GM10248 (cell line): ENCODE results near the gene PSAP.

Source experiments
- CTCF ChIA-PET: fragments of 300-600 bp; sonication (Branson Sonifier 250); formaldehyde crosslinking; extraction: SDS; loops from one replicate; lab custom pipeline; 2021; ENCODE audit warnings: antibody characterized with exemption; lab: Yijun Ruan, JAX
- POLR2A ChIA-PET: fragments of 350-650 bp; sonication (Branson Sonifier 250); formaldehyde crosslinking; extraction: SDS; loops from one replicate; lab custom pipeline; 2020; ENCODE audit warnings: antibody characterized with exemption; lab: Yijun Ruan, JAX
- DNase-seq: peaks from one replicate; pipeline ENCODE4 v3.0.0; 2012; ENCODE audit errors: extremely low spot score
- TF ChIP-seq, protein P1 (sequence below): IDR thresholded peaks from 2 replicates; pipeline ENCODE4 v1.5.1; 2012; ENCODE audit warnings: mild to moderate bottlenecking, low read depth; ENCODE audit errors: extremely low read depth, missing control alignments, control extremely low read depth

Gene PSAP

GRCh38 chr10:71816421-71816851 lies 34.6 kb downstream of the PSAP start:
- DNase-seq = no peak
- CTCF ChIA-PET = interaction anchor here (0.7 to 1.9 kb wide), 4 partner anchors 9 to 434 kb away, joined by 3 to 4 read pairs (median 4); no protein-coding TSS in a partner anchor
- POLR2A ChIA-PET = no interaction called here
- TF ChIP-seq, protein P1, sequence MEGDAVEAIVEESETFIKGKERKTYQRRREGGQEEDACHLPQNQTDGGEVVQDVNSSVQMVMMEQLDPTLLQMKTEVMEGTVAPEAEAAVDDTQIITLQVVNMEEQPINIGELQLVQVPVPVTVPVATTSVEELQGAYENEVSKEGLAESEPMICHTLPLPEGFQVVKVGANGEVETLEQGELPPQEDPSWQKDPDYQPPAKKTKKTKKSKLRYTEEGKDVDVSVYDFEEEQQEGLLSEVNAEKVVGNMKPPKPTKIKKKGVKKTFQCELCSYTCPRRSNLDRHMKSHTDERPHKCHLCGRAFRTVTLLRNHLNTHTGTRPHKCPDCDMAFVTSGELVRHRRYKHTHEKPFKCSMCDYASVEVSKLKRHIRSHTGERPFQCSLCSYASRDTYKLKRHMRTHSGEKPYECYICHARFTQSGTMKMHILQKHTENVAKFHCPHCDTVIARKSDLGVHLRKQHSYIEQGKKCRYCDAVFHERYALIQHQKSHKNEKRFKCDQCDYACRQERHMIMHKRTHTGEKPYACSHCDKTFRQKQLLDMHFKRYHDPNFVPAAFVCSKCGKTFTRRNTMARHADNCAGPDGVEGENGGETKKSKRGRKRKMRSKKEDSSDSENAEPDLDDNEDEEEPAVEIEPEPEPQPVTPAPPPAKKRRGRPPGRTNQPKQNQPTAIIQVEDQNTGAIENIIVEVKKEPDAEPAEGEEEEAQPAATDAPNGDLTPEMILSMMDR = no peak

- ChIA-PET POLR2A (no interaction called here), CTCF (interaction anchor here (0.7 to 5.1 kb wide), 7 partner anchors 10 to 433 kb away, joined by 3 to 34 read pairs (median 4); no protein-coding TSS in a partner anchor)
- DNase-seq = no peak
- TF ChIP-seq, protein P1 = no peak
Observed at GRCh38 chr10:71815515-71816130, 35.4 kb downstream of the PSAP start.

DNA sequence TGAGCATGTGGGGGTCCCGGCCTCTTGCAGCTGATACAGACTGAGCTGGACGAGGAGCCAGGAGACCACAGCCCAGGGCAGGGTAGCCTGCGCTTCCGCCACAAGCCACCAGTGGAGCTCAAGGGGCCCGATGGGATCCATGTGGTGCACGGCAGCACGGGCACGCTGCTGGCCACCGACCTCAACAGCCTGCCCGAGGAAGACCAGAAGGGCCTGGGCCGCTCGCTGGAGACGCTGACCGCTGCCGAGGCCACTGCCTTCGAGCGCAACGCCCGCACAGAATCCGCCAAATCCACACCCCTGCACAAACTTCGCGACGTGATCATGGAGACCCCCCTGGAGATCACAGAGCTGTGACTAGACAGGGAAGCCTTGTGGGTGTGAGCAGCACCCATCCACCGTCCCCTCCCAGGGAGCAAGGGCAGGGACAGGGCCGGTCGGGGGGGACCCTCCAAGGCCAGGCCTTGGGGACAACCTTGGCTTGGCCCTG lies 36.1 kb downstream of the PSAP start:
- DNase-seq = no peak
- CTCF ChIA-PET = interaction anchor here (1.2 to 5.1 kb wide), 5 partner anchors 11 to 117 kb away, joined by 3 to 34 read pairs (median 4); partner anchors contain the start of gene VSIR
- POLR2A ChIA-PET = interaction anchor here (0.6 kb wide), 1 partner anchor 1377 kb away, joined by 14 read pairs; no protein-coding TSS in a partner anchor
- TF ChIP-seq, protein P1 = no peak

DNA sequence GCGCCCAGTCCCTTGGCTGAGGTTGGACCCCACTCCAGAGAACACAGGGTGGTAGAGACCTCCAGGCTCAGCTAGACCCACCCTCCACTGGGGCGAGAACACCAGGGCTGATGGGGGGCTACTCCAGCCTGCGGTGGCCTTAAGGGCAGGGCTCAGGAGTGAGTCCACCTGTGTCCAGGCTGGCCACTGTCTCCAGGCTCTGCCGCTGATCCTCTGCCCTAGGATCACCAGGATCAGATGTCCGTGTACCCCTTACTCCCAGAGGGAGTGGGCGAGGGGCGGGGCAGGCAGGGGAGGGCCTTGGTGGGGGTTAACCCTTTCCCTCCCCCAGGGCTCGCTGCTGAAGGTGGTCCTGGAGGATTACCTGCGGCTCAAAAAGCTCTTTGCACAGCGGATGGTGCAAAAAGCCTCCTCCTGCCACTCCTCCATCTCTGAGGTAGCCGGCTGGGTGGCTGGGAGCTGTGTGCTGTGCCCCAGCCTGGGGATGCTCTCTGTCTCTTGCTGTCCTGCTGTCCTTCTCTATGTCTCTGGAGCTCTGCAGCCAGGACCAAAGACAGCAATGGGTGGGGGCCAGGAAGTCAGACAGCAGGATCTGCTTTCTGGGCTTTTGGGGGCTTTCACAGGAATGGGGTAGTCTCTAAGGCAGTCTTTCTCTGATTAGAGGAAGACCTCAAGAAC lies 38.0 kb downstream of the PSAP start:
- no peak for DNase-seq
- CTCF ChIA-PET = interaction anchor here (0.8 to 5.1 kb wide), 27 partner anchors 10 to 511 kb away, joined by 3 to 34 read pairs (median 6); partner anchors contain the start of genes SLC29A3 and VSIR

DNA sequence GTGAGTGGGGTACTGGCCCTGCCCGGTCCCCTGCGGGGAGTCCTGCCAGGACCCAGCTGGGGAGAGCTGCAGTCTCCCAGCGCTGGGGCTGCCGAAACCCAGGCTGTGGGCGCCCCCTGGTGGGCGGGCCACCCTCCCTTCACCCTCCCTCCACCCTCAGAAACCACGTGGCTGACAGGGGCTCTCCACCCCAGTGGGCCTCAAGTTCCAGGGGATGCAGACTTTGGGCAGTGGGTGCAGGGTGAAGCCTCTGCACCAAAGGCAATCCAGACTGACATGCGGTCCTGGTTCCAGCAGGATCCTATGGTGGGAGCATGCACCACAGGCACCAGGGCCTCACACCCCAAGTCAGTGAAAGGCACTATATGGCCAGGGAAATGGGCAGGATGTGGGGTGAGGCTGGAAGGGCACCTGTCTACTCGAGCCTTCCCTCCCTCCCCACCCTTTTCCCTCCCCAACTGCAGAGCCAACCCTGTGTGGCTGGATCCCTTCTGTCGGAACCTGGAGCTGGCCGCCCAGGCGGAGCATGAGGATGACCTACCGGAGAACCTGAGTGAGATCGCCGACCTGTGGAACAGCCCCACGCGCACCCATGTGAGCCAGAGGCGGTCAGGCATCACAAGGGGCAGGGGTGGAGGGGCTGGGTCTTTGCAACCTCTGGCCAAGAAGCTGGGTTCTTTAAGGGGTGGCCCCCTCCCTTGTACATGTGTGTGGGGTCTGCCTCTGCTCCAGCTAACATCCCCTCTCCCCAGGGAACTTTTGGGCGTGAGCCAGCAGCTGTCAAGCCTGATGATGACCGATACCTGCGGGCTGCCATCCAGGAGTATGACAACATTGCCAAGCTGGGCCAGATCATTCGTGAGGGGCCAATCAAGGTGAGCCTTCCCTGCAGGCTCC lies 38.8 kb downstream of the PSAP start:
- peak; percentile 87 for DNase-seq
- TF ChIP-seq, protein P1 = peak; percentile 92
- ChIA-PET POLR2A (no interaction called here), CTCF (interaction anchor here (0.8 to 5.1 kb wide), 42 partner anchors 9 to 510 kb away, joined by 3 to 34 read pairs (median 4); partner anchors contain the start of genes SLC29A3 and VSIR)

More for the DNA sequence above, 38.0 kb downstream of the PSAP start:
- POLR2A ChIA-PET = no interaction called here
- TF ChIP-seq, protein P1 = no peak
